Panc1 (cell line): Measurements from ENCODE around the gene FAM163B.

Experiments used
- POLR2AphosphoS5 ChIP-seq: IDR thresholded peaks from 2 replicates; pipeline ENCODE4 v1.6.1; 2012; ENCODE audit warnings: mild to moderate bottlenecking, low read depth, low read length, moderate library complexity
- SIN3A ChIP-seq: IDR thresholded peaks from 2 replicates; pipeline ENCODE4 v1.6.1; 2012; ENCODE audit warnings: low read depth, mild to moderate bottlenecking, low read length, moderate library complexity, borderline replicate concordance; ENCODE audit not compliant: insufficient read depth
- TCF7L2 ChIP-seq: IDR thresholded peaks from 2 replicates; pipeline ENCODE4 v1.6.1; 2011; ENCODE audit warnings: mild to moderate bottlenecking, low read depth, low read length, inconsistent platforms
- TF ChIP-seq, protein P1 (sequence below): fragments of 450-650 bp; IDR thresholded peaks from 2 replicates; pipeline ENCODE4 v1.5.1; 2017; ENCODE audit warnings: mild to moderate bottlenecking

DNA sequence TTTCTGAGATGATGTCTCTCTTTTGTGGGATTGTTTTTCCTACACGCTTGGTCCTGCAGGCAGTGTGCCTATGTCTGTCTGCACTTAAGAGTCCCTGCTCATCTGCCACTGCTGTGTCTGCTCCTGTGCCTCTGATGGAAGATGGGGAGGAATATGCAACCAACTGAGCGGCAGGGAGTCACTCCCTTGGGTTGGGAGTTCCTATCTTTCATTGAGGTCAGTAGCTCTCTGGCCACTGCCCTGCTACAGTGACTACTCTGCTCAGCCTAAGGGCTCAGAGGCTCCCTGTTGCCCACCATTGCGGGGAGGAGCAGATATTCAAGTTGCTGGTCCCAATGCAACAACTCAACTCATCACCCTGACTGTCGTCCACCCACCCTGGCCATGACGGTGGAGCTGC is 13.4 kb upstream of the FAM163B start:
- TF ChIP-seq, protein P1, sequence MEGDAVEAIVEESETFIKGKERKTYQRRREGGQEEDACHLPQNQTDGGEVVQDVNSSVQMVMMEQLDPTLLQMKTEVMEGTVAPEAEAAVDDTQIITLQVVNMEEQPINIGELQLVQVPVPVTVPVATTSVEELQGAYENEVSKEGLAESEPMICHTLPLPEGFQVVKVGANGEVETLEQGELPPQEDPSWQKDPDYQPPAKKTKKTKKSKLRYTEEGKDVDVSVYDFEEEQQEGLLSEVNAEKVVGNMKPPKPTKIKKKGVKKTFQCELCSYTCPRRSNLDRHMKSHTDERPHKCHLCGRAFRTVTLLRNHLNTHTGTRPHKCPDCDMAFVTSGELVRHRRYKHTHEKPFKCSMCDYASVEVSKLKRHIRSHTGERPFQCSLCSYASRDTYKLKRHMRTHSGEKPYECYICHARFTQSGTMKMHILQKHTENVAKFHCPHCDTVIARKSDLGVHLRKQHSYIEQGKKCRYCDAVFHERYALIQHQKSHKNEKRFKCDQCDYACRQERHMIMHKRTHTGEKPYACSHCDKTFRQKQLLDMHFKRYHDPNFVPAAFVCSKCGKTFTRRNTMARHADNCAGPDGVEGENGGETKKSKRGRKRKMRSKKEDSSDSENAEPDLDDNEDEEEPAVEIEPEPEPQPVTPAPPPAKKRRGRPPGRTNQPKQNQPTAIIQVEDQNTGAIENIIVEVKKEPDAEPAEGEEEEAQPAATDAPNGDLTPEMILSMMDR, result no peak
- TF ChIP-seq POLR2AphosphoS5 (no peak), TCF7L2 (no peak), SIN3A (no peak)
